Astrocyte (in vitro differentiated cells and primary cell): ENCODE results near the gene SLC6A19. TPM values are rescaled to one million over a fixed set of nuclear protein-coding genes. Genes with fewer than 3 reads are reported as not detected.

Source experiments
- DNase-seq: peaks from one replicate; pipeline ENCODE4 v3.0.0-alpha.2; 2010; ENCODE audit warnings: low read depth
- FAIRE-seq: peaks from 2 replicates; lab custom pipeline; 2011; peaks lifted over from hg19 to GRCh38; lab: Jason Lieb, UNC
- H2AFZ ChIP-seq: 2 replicates; pipeline ENCODE4 v1.6.0; 2012; ENCODE audit warnings: low read depth, low read length, inconsistent platforms
- H3K27ac ChIP-seq: 2 replicates; pipeline ENCODE4 v1.5.1; 2011; ENCODE audit warnings: low read depth, low read length, inconsistent platforms
- H3K27me3 ChIP-seq: 2 replicates; pipeline ENCODE4 v1.6.0; 2011; ENCODE audit warnings: low read length, inconsistent platforms; ENCODE audit not compliant: insufficient read depth
- H3K36me3 ChIP-seq: 2 replicates; pipeline ENCODE4 v1.5.1; 2011; ENCODE audit warnings: low read length, inconsistent platforms; ENCODE audit not compliant: insufficient read depth
- H3K4me1 ChIP-seq: 2 replicates; pipeline ENCODE4 v1.5.1; 2011; ENCODE audit warnings: low read length, inconsistent platforms; ENCODE audit not compliant: insufficient read depth
- H3K4me2 ChIP-seq: 2 replicates; pipeline ENCODE4 v1.6.0; 2012; ENCODE audit warnings: low read length, inconsistent platforms
- H3K4me3 ChIP-seq: 2 replicates; pipeline ENCODE4 v1.5.1; 2011; ENCODE audit warnings: low read depth, mild to moderate bottlenecking, low read length, inconsistent platforms; ENCODE audit not compliant: insufficient read depth
- H3K79me2 ChIP-seq: 2 replicates; pipeline ENCODE4 v1.6.0; 2012; ENCODE audit warnings: mild to moderate bottlenecking, low read length, inconsistent platforms; ENCODE audit not compliant: insufficient read depth
- H3K9ac ChIP-seq: 2 replicates; pipeline ENCODE4 v1.6.0; 2012; ENCODE audit warnings: mild to moderate bottlenecking, low read length, inconsistent platforms
- H3K9me3 ChIP-seq: 2 replicates; pipeline ENCODE4 v1.5.1; 2012; ENCODE audit warnings: low read depth, mild to moderate bottlenecking, low read length, inconsistent platforms; ENCODE audit not compliant: insufficient read depth
- H4K20me1 ChIP-seq: 2 replicates; pipeline ENCODE4 v1.6.0; 2012; ENCODE audit warnings: low read length, inconsistent platforms; ENCODE audit not compliant: insufficient read depth
- H3K27ac Mint-ChIP-seq: one replicate; pipeline ENCODE4 v1.8.0; 2021; ENCODE audit warnings: mild to moderate bottlenecking, mixed read lengths; ENCODE audit not compliant: unreplicated experiment
- H3K27me3 Mint-ChIP-seq: one replicate; pipeline ENCODE4 v1.8.0; 2021; ENCODE audit warnings: low read depth, mixed read lengths; ENCODE audit not compliant: unreplicated experiment
- H3K36me3 Mint-ChIP-seq: one replicate; pipeline ENCODE4 v1.8.0; 2021; ENCODE audit warnings: low read depth, mixed read lengths; ENCODE audit not compliant: unreplicated experiment
- H3K4me1 Mint-ChIP-seq: one replicate; pipeline ENCODE4 v1.8.0; 2021; ENCODE audit warnings: low read depth, mixed read lengths; ENCODE audit not compliant: unreplicated experiment
- H3K4me3 Mint-ChIP-seq: one replicate; pipeline ENCODE4 v1.8.0; 2021; ENCODE audit warnings: mild to moderate bottlenecking, moderate library complexity, mixed read lengths; ENCODE audit not compliant: unreplicated experiment
- H3K9me3 Mint-ChIP-seq: one replicate; pipeline ENCODE4 v1.8.0; 2021; ENCODE audit warnings: mild to moderate bottlenecking, mixed read lengths; ENCODE audit not compliant: unreplicated experiment
- EZH2 ChIP-seq: IDR thresholded peaks from 2 replicates; pipeline ENCODE4 v1.6.1; 2012; ENCODE audit warnings: mild to moderate bottlenecking, low read length, inconsistent platforms; ENCODE audit not compliant: insufficient read depth
- total RNA-seq: library from RNA; stranded (reverse); gene quantifications from 2 replicates; pipeline ENCODE4 v1.2.1, GENCODE V29; 2021
- TF ChIP-seq, protein P1 (sequence below): IDR thresholded peaks from 2 replicates; pipeline ENCODE4 v1.5.1; 2011; ENCODE audit warnings: low read depth, mild to moderate bottlenecking, inconsistent platforms, low read length, moderate library complexity; ENCODE audit not compliant: insufficient read depth

The SLC6A19 gene
- total RNA-seq, 1 donor from 2014 or later: not detected

DNA sequence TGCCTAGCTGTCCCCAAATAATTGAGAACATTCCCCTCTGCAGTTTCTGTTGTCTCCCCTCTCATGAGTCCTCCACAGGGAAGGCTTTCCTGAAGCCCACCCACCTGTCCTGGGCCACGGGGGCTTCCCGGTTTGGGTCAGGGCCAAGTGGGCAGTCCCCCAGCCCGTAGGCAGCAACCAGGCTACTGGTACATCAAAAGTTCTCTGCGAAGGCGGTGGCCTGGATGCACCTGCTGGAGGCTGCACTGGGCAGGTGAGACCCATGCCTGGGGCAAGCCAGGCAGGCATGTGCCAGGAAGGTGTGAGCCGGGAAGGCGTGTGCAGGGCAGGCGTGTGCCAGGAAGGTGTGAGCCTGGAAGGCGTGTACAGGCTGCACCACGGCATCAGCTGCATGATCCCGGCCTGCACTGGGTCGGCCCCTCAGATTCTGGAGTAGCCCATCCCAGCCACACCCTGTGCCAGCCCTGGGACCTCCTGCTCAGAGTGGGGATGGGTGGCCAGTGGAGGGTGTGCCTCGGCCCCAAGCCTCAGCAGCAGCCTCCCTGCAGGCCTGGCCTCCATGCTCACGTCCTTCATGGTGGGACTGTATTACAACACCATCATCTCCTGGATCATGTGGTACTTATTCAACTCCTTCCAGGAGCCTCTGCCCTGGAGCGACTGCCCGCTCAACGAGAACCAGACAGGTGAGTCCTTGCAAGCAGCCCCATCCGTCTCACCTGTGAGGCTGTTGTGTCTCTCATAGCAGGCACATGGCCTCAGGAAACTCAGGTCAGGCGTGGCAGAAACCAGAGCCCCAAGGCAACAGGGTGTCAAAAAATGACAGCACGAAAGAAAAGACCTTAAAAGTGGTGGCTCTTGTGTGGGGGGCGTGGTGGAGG lies 8.7 kb downstream of the SLC6A19 start:
- no peaks in the 10 kb centered on the region for H3K36me3 ChIP-seq
- H3K9ac ChIP-seq: no peak overlapping the region
- Mint-ChIP-seq H3K4me1 (peaks cover 5% of the 10 kb centered on the region), H3K27me3 (peaks cover 33% of the 10 kb centered on the region), H3K36me3 (no peaks in the 10 kb centered on the region), H3K9me3 (no peaks in the 10 kb centered on the region), H3K27ac (no peak overlapping the region), H3K4me3 (no peak overlapping the region)
- FAIRE-seq: no peak
- H3K79me2 ChIP-seq: no peaks in the 10 kb centered on the region
- DNase-seq: no peak
- H2AFZ ChIP-seq: no peak overlapping the region
- H3K9me3 ChIP-seq: peaks cover 4% of the 10 kb centered on the region
- TF ChIP-seq, protein P1, sequence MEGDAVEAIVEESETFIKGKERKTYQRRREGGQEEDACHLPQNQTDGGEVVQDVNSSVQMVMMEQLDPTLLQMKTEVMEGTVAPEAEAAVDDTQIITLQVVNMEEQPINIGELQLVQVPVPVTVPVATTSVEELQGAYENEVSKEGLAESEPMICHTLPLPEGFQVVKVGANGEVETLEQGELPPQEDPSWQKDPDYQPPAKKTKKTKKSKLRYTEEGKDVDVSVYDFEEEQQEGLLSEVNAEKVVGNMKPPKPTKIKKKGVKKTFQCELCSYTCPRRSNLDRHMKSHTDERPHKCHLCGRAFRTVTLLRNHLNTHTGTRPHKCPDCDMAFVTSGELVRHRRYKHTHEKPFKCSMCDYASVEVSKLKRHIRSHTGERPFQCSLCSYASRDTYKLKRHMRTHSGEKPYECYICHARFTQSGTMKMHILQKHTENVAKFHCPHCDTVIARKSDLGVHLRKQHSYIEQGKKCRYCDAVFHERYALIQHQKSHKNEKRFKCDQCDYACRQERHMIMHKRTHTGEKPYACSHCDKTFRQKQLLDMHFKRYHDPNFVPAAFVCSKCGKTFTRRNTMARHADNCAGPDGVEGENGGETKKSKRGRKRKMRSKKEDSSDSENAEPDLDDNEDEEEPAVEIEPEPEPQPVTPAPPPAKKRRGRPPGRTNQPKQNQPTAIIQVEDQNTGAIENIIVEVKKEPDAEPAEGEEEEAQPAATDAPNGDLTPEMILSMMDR: no peak
- TF ChIP-seq EZH2: no peak
- H3K27ac ChIP-seq: no peak overlapping the region
- peaks cover 5% of the 10 kb centered on the region for H3K27me3 ChIP-seq
- H4K20me1 ChIP-seq: no peaks in the 10 kb centered on the region
- H3K4me3 ChIP-seq: no peak overlapping the region
- H3K4me2 ChIP-seq: no peak overlapping the region
- no peaks in the 10 kb centered on the region for H3K4me1 ChIP-seq

DNA sequence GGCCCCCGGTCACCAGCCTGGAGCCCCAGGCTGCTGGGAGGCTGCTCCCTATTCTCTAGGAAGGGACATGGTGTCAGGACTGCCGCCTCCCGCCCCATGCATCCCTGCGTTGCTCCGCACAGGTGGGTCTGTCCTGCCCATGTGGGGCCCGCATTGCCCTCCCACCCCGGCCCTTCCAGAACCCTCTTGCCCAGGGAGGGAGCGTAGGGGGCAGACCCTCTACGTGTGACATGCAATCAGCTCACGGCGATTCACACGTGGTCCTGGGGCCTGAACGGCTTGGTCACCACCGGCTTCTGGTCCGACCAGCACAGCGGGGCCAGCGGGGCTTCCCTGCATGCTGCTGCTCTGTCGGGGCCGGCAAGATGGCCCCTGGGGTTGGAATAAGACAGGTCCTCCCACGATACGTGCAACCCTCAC lies 9.4 kb downstream of the SLC6A19 start:
- peaks cover under 1% of the 10 kb centered on the region for H3K9me3 Mint-ChIP-seq
- H3K36me3 Mint-ChIP-seq: peaks cover 2% of the 10 kb centered on the region
- peaks cover 10% of the 10 kb centered on the region for H3K9me3 ChIP-seq
- no peak overlapping the region for H3K27ac Mint-ChIP-seq
- no peaks in the 10 kb centered on the region for H3K36me3 ChIP-seq
- no peaks in the 10 kb centered on the region for H3K79me2 ChIP-seq
- no peak overlapping the region for H2AFZ ChIP-seq
- TF ChIP-seq, protein P1: no peak
- TF ChIP-seq EZH2: no peak
- H3K4me2 ChIP-seq: no peak overlapping the region
- no peaks in the 10 kb centered on the region for H3K4me1 ChIP-seq
- H3K27me3 ChIP-seq: no peaks in the 10 kb centered on the region
- FAIRE-seq (no peak), DNase-seq (no peak)
- H4K20me1 ChIP-seq: no peaks in the 10 kb centered on the region
- H3K4me1 Mint-ChIP-seq: peaks cover 5% of the 10 kb centered on the region
- peaks cover 33% of the 10 kb centered on the region for H3K27me3 Mint-ChIP-seq
- no peak overlapping the region for H3K27ac ChIP-seq
- no peak overlapping the region for H3K4me3 Mint-ChIP-seq
- H3K4me3 ChIP-seq: no peak overlapping the region
- H3K9ac ChIP-seq: no peak overlapping the region

DNA sequence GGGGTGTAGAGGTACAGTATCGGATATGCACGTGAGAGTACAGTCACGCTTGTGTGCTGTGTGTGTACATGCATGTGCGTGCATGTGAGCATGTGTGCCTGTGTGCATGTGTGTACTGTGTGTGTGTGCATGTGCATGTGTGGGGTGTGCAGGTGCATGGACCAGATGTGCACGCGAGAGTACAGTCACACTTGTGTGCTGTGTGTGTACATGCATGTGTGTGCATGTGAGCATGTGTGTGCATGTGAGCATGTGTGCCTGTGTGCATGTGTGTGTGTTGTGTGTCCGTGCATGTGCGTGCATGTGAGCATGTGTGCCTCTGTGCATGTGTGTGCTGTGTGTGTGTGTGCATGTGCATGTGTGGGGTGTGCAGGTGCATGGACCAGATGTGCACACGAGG lies 10.3 kb downstream of the SLC6A19 start:
- H3K36me3 Mint-ChIP-seq: peaks cover 3% of the 10 kb centered on the region

More for the DNA sequence above, 10.3 kb downstream of the SLC6A19 start:
- peaks cover 3% of the 10 kb centered on the region for H3K9me3 Mint-ChIP-seq
- TF ChIP-seq, protein P1: no peak
- TF ChIP-seq EZH2: no peak
- H3K27ac Mint-ChIP-seq: no peak overlapping the region
- Histone ChIP-seq H3K27me3 (no peaks in the 10 kb centered on the region), H4K20me1 (no peaks in the 10 kb centered on the region), H3K79me2 (no peaks in the 10 kb centered on the region), H3K4me2 (no peak overlapping the region), H3K27ac (no peak overlapping the region), H3K36me3 (no peaks in the 10 kb centered on the region), H3K4me3 (no peak overlapping the region), H3K9me3 (peaks cover 11% of the 10 kb centered on the region), H3K4me1 (no peaks in the 10 kb centered on the region), H3K9ac (no peak overlapping the region), H2AFZ (no peak overlapping the region)
- no peak overlapping the region for H3K4me3 Mint-ChIP-seq
- H3K27me3 Mint-ChIP-seq: peaks cover 30% of the 10 kb centered on the region
- DNase-seq (no peak), FAIRE-seq (no peak)
- peaks cover 5% of the 10 kb centered on the region for H3K4me1 Mint-ChIP-seq
